ENCODE results near the gene XAGE3. TPM values are rescaled to one million over a fixed set of nuclear protein-coding genes. Genes with fewer than 3 reads are reported as not detected.
"Not testable (repeated sequence)": the region's sequence is repeated elsewhere in the genome, so short reads cannot be mapped to it uniquely, and the experiment has no call there.

XAGE3 gene
- total RNA-seq, 1 donor from 2014 or later = not detected

- H3K4me1 Mint-ChIP-seq; H3K27ac Mint-ChIP-seq; DNase-seq (ENCODE audit: low spot score in 2 of 2, unreplicated experiment in 2 of 2); H3K36me3 Mint-ChIP-seq; H3K4me3 Mint-ChIP-seq: not testable (repeated sequence)
- Mint-ChIP-seq H3K27me3 (ENCODE audit: low read depth) (peaks cover 26% of the 10 kb centered on the region), H3K9me3 (peaks cover 16% of the 10 kb centered on the region)
These were observed 7.6 kb upstream of the XAGE3 start for GRCh38 chrX:52875436-52875835.

DNA sequence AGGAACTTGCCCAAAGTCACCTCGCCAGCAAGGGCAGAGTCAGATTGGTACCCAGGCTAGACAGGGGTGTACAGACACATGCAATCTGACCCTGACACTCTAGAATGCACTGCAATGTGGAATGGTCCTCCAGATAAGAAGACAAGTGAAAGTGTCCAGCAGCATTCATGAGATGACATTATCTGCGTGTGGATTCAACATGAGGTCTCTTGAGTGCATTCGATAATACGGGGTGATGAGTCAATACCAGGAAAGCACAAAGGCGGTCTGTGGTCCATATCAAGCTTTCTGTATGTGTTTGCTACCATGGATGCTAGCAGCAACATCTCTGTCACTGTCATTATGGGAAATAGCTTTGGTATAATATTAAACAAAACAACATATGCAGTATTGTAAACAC lies 6.8 kb upstream of the XAGE3 start:
- no peaks in the 10 kb centered on the region for H3K4me1 Mint-ChIP-seq
- no peak overlapping the region for H3K4me3 Mint-ChIP-seq
- H3K9me3 Mint-ChIP-seq = peaks cover 16% of the 10 kb centered on the region
- no peaks in the 10 kb centered on the region for H3K36me3 Mint-ChIP-seq
- H3K27me3 Mint-ChIP-seq (ENCODE audit: low read depth) = peaks cover 27% of the 10 kb centered on the region
- DNase-seq (ENCODE audit: low spot score in 2 of 2, unreplicated experiment in 2 of 2) = no peak
- no peak for TF ChIP-seq CTCF (IDR thresholded peaks at IDR 0.05; ENCODE audit: unreplicated experiment)
- no peak overlapping the region for H3K27ac Mint-ChIP-seq

DNA sequence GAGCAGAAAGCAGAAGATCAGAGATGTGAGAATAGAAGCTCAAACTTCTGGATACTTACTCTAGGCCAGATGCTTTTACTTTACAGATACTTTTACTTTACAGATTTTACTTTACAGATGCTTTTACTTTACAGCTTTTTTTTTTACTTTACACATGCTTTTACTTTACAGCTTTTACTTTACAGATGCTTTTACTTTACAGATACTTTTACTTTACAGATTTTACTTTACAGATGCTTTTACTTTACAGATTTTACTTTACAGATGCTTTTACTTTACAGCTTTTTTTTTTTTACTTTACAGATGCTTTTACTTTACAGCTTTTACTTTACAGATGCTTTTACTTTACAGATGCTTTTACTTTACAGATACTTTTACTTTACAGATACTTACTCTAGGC lies 5.9 kb upstream of the XAGE3 start:
- H3K9me3 Mint-ChIP-seq = peaks cover 15% of the 10 kb centered on the region
- not testable (repeated sequence) for H3K4me3 Mint-ChIP-seq; H3K36me3 Mint-ChIP-seq; H3K27ac Mint-ChIP-seq; DNase-seq (ENCODE audit: low spot score in 2 of 2, unreplicated experiment in 2 of 2); H3K4me1 Mint-ChIP-seq
- H3K27me3 Mint-ChIP-seq (ENCODE audit: low read depth) = peaks cover 26% of the 10 kb centered on the region

- Mint-ChIP-seq H3K4me3 (no peak overlapping the region), H3K36me3 (no peaks in the 10 kb centered on the region), H3K9me3 (peaks cover 7% of the 10 kb centered on the region), H3K27me3 (ENCODE audit: low read depth) (peaks cover 17% of the 10 kb centered on the region), H3K4me1 (no peaks in the 10 kb centered on the region), H3K27ac (no peak overlapping the region)
- no peak for DNase-seq (ENCODE audit: low spot score in 2 of 2, unreplicated experiment in 2 of 2)
- no peak for TF ChIP-seq CTCF (IDR thresholded peaks at IDR 0.05; ENCODE audit: unreplicated experiment)
These were observed 2.2 kb upstream of the XAGE3 start for GRCh38 chrX:52870046-52870445.

DNA sequence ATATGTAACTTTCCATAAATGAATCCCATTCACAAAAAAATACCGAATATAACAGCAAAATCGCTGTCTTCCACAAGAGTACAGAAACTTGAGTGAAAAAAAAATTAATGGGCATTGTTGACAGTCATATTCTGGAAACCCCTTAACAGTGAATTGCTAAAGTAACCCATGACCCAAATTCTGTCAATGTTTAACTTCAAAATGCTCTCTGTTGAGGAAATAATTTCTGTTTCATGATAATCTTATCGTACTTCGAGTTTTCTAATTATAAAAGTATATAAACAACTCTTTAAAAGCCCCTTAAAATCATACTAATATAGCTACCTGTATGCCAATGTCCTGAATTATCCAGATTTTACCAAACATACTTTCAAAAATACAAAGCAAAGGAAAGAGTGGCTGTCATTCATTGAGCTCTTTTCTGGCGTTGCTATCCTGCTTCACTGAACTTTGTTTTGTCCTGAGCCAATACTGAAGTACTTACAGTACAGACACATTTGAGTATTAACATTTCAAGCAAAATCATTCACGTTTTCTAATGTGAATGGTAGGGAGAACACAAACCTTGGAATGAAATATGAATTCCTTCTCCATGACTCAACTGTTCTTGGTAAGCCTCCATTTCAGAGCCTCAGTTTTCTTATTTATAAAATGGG lies 2.4 kb downstream of the XAGE3 start:
- DNase-seq (ENCODE audit: low spot score in 2 of 2, unreplicated experiment in 2 of 2) = no peak
- Mint-ChIP-seq H3K36me3 (no peaks in the 10 kb centered on the region), H3K27ac (no peak overlapping the region), H3K9me3 (peaks cover 15% of the 10 kb centered on the region), H3K4me1 (no peaks in the 10 kb centered on the region), H3K4me3 (no peak overlapping the region), H3K27me3 (ENCODE audit: low read depth) (peaks cover 17% of the 10 kb centered on the region)
- no peak for TF ChIP-seq CTCF (IDR thresholded peaks at IDR 0.05; ENCODE audit: unreplicated experiment)

- not testable (repeated sequence) for H3K27me3 Mint-ChIP-seq (ENCODE audit: low read depth); H3K4me3 Mint-ChIP-seq; DNase-seq (ENCODE audit: low spot score in 2 of 2, unreplicated experiment in 2 of 2); H3K27ac Mint-ChIP-seq; H3K36me3 Mint-ChIP-seq; H3K4me1 Mint-ChIP-seq
- H3K9me3 Mint-ChIP-seq = peaks cover 25% of the 10 kb centered on the region
These were observed 10.8 kb downstream of the XAGE3 start for GRCh38 chrX:52856991-52857525.

GRCh38 chrX:52852110-52852860 lies 15.6 kb downstream of the XAGE3 start:
- Mint-ChIP-seq H3K9me3 (peaks cover 26% of the 10 kb centered on the region), H3K4me1 (no peaks in the 10 kb centered on the region), H3K27me3 (ENCODE audit: low read depth) (peaks cover 1% of the 10 kb centered on the region), H3K27ac (no peak overlapping the region), H3K36me3 (no peaks in the 10 kb centered on the region), H3K4me3 (no peak overlapping the region)
- TF ChIP-seq CTCF (IDR thresholded peaks at IDR 0.05; ENCODE audit: unreplicated experiment) = no peak
- DNase-seq (ENCODE audit: low spot score in 2 of 2, unreplicated experiment in 2 of 2) = no peak

GRCh38 chrX:52843619-52844018 lies 24.3 kb downstream of the XAGE3 start:
- H3K36me3 Mint-ChIP-seq; H3K27ac Mint-ChIP-seq; H3K4me3 Mint-ChIP-seq; DNase-seq (ENCODE audit: low spot score in 2 of 2, unreplicated experiment in 2 of 2); H3K4me1 Mint-ChIP-seq: not testable (repeated sequence)
- Mint-ChIP-seq H3K27me3 (ENCODE audit: low read depth) (peaks cover 16% of the 10 kb centered on the region), H3K9me3 (peaks cover 23% of the 10 kb centered on the region)

Data from mesothelial cell of epicardium (in vitro differentiated cells).